GM19351 (cell line): ENCODE data around the gene ITPK1.

ENCODE experiments used
- ATAC-seq: cut with Tn5 transposase; IDR thresholded peaks from one replicate; pipeline ENCODE4 v1.9.1; 2021; ENCODE audit warnings: mild to moderate bottlenecking, moderate library complexity; ENCODE audit not compliant: unreplicated experiment

The ITPK1 gene

GRCh38 chr14:92928961-92929688 is 186.6 kb downstream of the ITPK1 start:
- ATAC-seq, result no peak

GRCh38 chr14:92928258-92928629 is 187.5 kb downstream of the ITPK1 start:
- no peak for ATAC-seq

- no peak for ATAC-seq
Observed at GRCh38 chr14:92927349-92928257, 188.1 kb downstream of the ITPK1 start.

GRCh38 chr14:92926931-92927330 is 188.8 kb downstream of the ITPK1 start:
- no peak for ATAC-seq

- no peak for ATAC-seq
Observed at GRCh38 chr14:92926180-92926845, 189.4 kb downstream of the ITPK1 start.

GRCh38 chr14:92925446-92925845 is 190.3 kb downstream of the ITPK1 start:
- no peak for ATAC-seq

- ATAC-seq, result no peak
Observed at GRCh38 chr14:92924247-92924646, 191.5 kb downstream of the ITPK1 start.

- ATAC-seq, result no peak
Observed at GRCh38 chr14:92923744-92924103, 192.0 kb downstream of the ITPK1 start.

- no peak for ATAC-seq
Observed at GRCh38 chr14:92922883-92923743, 192.6 kb downstream of the ITPK1 start, which contains the start of gene CHGA. Gene CHGA, plus strand, starts transcription at chr14:92923150. Its CDS starts 210 bp downstream, at chr14:92923360.

GRCh38 chr14:92922155-92922735 is 193.5 kb downstream of the ITPK1 start:
- ATAC-seq, result no peak

GRCh38 chr14:92920001-92920400 is 195.7 kb downstream of the ITPK1 start:
- ATAC-seq, result no peak

GRCh38 chr14:92917956-92918355 is 197.8 kb downstream of the ITPK1 start:
- no peak for ATAC-seq

GRCh38 chr14:92917041-92917940 is 198.4 kb downstream of the ITPK1 start:
- no peak for ATAC-seq

GRCh38 chr14:92916201-92916600 is 199.5 kb downstream of the ITPK1 start:
- ATAC-seq, result no peak

- ATAC-seq, result no peak
Observed at GRCh38 chr14:92914087-92914656, 201.6 kb downstream of the ITPK1 start.

GRCh38 chr14:92907316-92907911 is 208.3 kb downstream of the ITPK1 start:
- no peak for ATAC-seq

GRCh38 chr14:92906823-92907222 is 208.9 kb downstream of the ITPK1 start:
- ATAC-seq, result no peak

GRCh38 chr14:92906420-92906819 is 209.3 kb downstream of the ITPK1 start:
- no peak for ATAC-seq
